ENCODE data around the gene CACNA2D2.

DNA sequence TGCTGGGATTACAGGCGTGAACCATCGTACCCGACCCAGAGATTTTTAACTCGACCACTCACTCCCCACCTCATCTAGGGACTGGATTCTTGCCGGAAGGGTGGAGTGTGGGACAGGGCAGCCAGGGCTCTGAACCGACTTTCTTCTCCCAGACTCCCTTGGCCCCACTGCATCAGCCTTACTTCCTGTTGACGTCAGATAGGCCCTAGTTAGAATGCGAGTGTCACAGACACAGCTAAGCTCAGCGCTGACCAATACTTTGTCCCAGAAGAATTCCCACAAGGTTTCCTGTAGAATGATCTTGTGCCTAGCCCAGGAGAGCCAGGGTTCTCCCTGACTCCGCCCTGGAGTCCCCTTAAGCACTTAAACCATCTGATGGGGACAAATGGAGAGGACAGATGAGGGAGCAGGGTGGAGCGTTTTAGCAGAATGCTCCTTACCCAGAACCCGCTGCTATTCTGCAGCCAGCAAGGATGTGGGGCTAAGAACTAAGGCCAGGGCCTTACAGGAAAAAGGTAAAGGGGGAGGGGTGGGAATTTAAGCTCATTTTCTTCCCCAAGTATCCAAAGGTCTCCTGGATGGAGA lies 169.6 kb downstream of the CACNA2D2 start:
- TF ChIP-seq, protein P1, sequence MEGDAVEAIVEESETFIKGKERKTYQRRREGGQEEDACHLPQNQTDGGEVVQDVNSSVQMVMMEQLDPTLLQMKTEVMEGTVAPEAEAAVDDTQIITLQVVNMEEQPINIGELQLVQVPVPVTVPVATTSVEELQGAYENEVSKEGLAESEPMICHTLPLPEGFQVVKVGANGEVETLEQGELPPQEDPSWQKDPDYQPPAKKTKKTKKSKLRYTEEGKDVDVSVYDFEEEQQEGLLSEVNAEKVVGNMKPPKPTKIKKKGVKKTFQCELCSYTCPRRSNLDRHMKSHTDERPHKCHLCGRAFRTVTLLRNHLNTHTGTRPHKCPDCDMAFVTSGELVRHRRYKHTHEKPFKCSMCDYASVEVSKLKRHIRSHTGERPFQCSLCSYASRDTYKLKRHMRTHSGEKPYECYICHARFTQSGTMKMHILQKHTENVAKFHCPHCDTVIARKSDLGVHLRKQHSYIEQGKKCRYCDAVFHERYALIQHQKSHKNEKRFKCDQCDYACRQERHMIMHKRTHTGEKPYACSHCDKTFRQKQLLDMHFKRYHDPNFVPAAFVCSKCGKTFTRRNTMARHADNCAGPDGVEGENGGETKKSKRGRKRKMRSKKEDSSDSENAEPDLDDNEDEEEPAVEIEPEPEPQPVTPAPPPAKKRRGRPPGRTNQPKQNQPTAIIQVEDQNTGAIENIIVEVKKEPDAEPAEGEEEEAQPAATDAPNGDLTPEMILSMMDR (IDR thresholded peaks at IDR 0.05) = no peak
- TF ChIP-seq POLR2AphosphoS5 (IDR thresholded peaks at IDR 0.05) (peak in 3 of 4 donors; percentile 31 to 51 (median 42)), POLR2A (IDR thresholded peaks at IDR 0.05) (no peak)
